MM.1S (cell line): Measurements from ENCODE around the gene OIT3.

Experiments used
- CTCF ChIP-seq: fragments of 300-600 bp; sonication (generic); IDR thresholded peaks from 2 replicates; pipeline ENCODE4 v1.5.1; 2016; ENCODE audit warnings: antibody characterized with exemption, low read length, mixed read lengths
- EZH2 ChIP-seq: fragments of 300-600 bp; sonication (generic); optimal IDR thresholded peaks from 2 replicates; pipeline ENCODE3; 2017; ENCODE audit warnings: low read depth, mild to moderate bottlenecking, antibody characterized with exemption, low read length, mixed read lengths
- EZH2phosphoT487 ChIP-seq: fragments of 300-600 bp; sonication (generic); IDR thresholded peaks from 2 replicates; pipeline ENCODE4 v1.6.1; 2018; ENCODE audit warnings: antibody characterized with exemption, low read length

GRCh38 chr10:72954596-72955554 is 61.3 kb downstream of the OIT3 start, which contains the start of gene PLA2G12B:
- TF ChIP-seq CTCF = no peak
- TF ChIP-seq EZH2 = no peak
- TF ChIP-seq EZH2phosphoT487 = no peak
